Measurements from ENCODE around the gene LATS1.
A peak's percentile ranks its signal among the peaks of the same experiment; 100 is the strongest.

The LATS1 gene

GRCh38 chr6:149651056-149651455, 66.8 kb downstream of the LATS1 start:
- DNase-seq (ENCODE audit: low read depth), result no peak
- H3K4me3 ChIP-seq (ENCODE audit: low read depth, low read length), result no peak overlapping the region
- TF ChIP-seq CTCF (conservative IDR thresholded peaks at IDR 0.05; ENCODE audit: low read depth, low read length), result no peak

GRCh38 chr6:149648148-149649145, 69.5 kb downstream of the LATS1 start, which contains the start of gene KATNA1:
Gene KATNA1 (minus strand): TSS chr6:149648714. CDS start chr6:149638547, 10,167 bp downstream.
- peak; percentile 67 for DNase-seq (ENCODE audit: low read depth)
- TF ChIP-seq CTCF (conservative IDR thresholded peaks at IDR 0.05; ENCODE audit: low read depth, low read length), result no peak
- peak within 1 kb of the TSS; percentile 93 for H3K4me3 ChIP-seq (ENCODE audit: low read depth, low read length)

- H3K4me3 ChIP-seq (ENCODE audit: low read depth, low read length), result no peak overlapping the region
- DNase-seq (ENCODE audit: low read depth), result no peak
- no peak for TF ChIP-seq CTCF (conservative IDR thresholded peaks at IDR 0.05; ENCODE audit: low read depth, low read length)
Measured at GRCh38 chr6:149646599-149646998, 71.3 kb downstream of the LATS1 start.

- peak; percentile 25 for DNase-seq (ENCODE audit: low read depth)
- H3K4me3 ChIP-seq (ENCODE audit: low read depth, low read length), result no peak overlapping the region
- no peak for TF ChIP-seq CTCF (conservative IDR thresholded peaks at IDR 0.05; ENCODE audit: low read depth, low read length)
Measured at GRCh38 chr6:149642829-149643580, 74.9 kb downstream of the LATS1 start.

GRCh38 chr6:149636124-149636523, 81.8 kb downstream of the LATS1 start:
- H3K4me3 ChIP-seq (ENCODE audit: low read depth, low read length), result no peak overlapping the region
- DNase-seq (ENCODE audit: low read depth), result peak; percentile 59
- TF ChIP-seq CTCF (conservative IDR thresholded peaks at IDR 0.05; ENCODE audit: low read depth, low read length), result no peak

GRCh38 chr6:149634315-149634714, 83.6 kb downstream of the LATS1 start:
- no peak for TF ChIP-seq CTCF (conservative IDR thresholded peaks at IDR 0.05; ENCODE audit: low read depth, low read length)
- DNase-seq (ENCODE audit: low read depth), result no peak
- no peak overlapping the region for H3K4me3 ChIP-seq (ENCODE audit: low read depth, low read length)

Data from choroid plexus epithelial cell (primary cell).